ENCODE data around the gene PFAS. TPM values are rescaled to one million over a fixed set of nuclear protein-coding genes. Genes with fewer than 3 reads are reported as not detected.

The PFAS gene
- total and polyA plus RNA-seq, 7 donors = 1.4 to 22.2 (median 4.9) TPM

DNA sequence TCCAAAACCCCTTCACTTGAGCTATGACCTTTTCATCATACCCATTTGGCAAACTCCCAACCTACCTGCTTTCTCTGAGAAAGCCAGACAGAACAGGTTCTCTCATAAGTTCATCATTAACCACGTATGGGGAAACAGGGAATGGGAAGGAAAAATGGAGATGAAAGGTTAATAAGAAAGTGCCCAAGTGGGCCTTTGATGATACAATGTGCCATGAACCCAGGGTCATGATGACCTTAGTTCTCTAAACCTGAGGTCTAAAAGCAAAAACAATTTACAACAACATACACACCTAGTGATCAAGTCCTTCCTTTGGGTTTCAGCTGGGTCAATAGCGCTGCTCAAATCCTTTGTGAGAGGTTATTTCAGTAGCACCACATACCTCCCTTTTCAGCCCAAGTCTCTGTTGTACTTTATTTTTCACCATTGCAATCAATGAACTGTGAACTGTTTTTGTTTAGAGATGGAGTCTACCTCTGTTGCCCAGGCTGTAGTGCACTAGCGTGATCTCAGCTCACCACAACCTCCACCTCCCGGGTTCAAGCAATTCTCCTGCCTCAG is 24.9 kb downstream of the PFAS start:
- no peak for TF ChIP-seq EP300 (IDR thresholded peaks at IDR 0.05)
- no peak for TF ChIP-seq POLR2AphosphoS5 (IDR thresholded peaks at IDR 0.05)
- no peak for TF ChIP-seq POLR2A (IDR thresholded peaks at IDR 0.05)
- TF ChIP-seq, protein P1, sequence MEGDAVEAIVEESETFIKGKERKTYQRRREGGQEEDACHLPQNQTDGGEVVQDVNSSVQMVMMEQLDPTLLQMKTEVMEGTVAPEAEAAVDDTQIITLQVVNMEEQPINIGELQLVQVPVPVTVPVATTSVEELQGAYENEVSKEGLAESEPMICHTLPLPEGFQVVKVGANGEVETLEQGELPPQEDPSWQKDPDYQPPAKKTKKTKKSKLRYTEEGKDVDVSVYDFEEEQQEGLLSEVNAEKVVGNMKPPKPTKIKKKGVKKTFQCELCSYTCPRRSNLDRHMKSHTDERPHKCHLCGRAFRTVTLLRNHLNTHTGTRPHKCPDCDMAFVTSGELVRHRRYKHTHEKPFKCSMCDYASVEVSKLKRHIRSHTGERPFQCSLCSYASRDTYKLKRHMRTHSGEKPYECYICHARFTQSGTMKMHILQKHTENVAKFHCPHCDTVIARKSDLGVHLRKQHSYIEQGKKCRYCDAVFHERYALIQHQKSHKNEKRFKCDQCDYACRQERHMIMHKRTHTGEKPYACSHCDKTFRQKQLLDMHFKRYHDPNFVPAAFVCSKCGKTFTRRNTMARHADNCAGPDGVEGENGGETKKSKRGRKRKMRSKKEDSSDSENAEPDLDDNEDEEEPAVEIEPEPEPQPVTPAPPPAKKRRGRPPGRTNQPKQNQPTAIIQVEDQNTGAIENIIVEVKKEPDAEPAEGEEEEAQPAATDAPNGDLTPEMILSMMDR (IDR thresholded peaks at IDR 0.05) = no peak
- DNase-seq = no peak
- H3K9me3 ChIP-seq = no peaks in the 10 kb centered on the region
- no peaks in the 10 kb centered on the region for H3K4me1 ChIP-seq
- H3K4me3 ChIP-seq = no peak overlapping the region
- intact Hi-C loops (cut with DNase I) = no loop called here
- H3K27me3 ChIP-seq = no peaks in the 10 kb centered on the region
- peaks cover 0 to 12% (median 3%) of the 10 kb centered on the region in 4 donors for H3K36me3 ChIP-seq
- no peak overlapping the region for H3K27ac ChIP-seq
- WGBS, 2 donors = 70 to 92% methylated on average over 4 of the region's 4 CpGs

GRCh38 chr17:8274816-8275215 is 25.7 kb downstream of the PFAS start:
- H3K4me3 ChIP-seq = no peak overlapping the region
- no peak for TF ChIP-seq POLR2A (IDR thresholded peaks at IDR 0.05)
- no peak for TF ChIP-seq POLR2AphosphoS5 (IDR thresholded peaks at IDR 0.05)
- TF ChIP-seq EP300 (IDR thresholded peaks at IDR 0.05) = no peak
- TF ChIP-seq, protein P1 (IDR thresholded peaks at IDR 0.05) = no peak
- H3K9me3 ChIP-seq = no peaks in the 10 kb centered on the region
- intact Hi-C loops (cut with DNase I) = no loop called here
- H3K36me3 ChIP-seq = peaks cover 0 to 4% (median 0%) of the 10 kb centered on the region in 4 donors
- DNase-seq = no peak
- WGBS, 2 donors = 84 to 89% methylated on average over 5 of the region's 5 CpGs
- no peak overlapping the region for H3K27ac ChIP-seq
- H3K27me3 ChIP-seq = no peaks in the 10 kb centered on the region
- no peaks in the 10 kb centered on the region for H3K4me1 ChIP-seq

- intact Hi-C loops (cut with DNase I) = no loop called here
- DNase-seq = no peak
- Histone ChIP-seq H3K36me3 (no peaks in the 10 kb centered on the region), H3K27ac (no peak overlapping the region), H3K9me3 (no peaks in the 10 kb centered on the region), H3K4me3 (no peak overlapping the region), H3K27me3 (no peaks in the 10 kb centered on the region), H3K4me1 (no peaks in the 10 kb centered on the region)
- TF ChIP-seq EP300 (IDR thresholded peaks at IDR 0.05) (no peak), POLR2A (IDR thresholded peaks at IDR 0.05) (no peak)
- TF ChIP-seq, protein P1 (IDR thresholded peaks at IDR 0.05) = no peak
- 84 to 89% methylated on average over 9 of the region's 9 CpGs for WGBS, 2 donors
Measured at GRCh38 chr17:8275421-8276290, 26.6 kb downstream of the PFAS start.

DNA sequence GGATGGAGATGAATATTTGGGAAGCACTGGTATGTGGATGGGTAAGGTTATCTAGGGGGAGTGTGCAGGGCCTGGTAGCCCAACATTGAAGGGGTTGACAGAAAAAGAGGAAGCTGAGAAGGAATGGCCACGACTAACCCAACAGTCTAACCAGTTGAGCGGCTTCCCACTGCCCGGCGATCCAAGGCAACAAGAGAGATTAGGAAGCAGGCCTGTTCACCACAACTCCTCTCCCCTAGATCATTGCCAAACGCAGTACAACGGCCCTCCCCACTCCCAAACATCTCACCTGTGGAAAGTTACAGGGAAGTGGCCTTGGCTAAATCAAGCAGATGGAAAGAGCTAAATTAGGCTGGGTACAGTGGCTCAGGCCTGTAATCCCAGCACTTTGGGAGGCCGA is 28.2 kb downstream of the PFAS start:
- DNase-seq = no peak
- WGBS, 2 donors = 80 to 91% methylated on average over 7 of the region's 7 CpGs
- Histone ChIP-seq H3K4me1 (no peaks in the 10 kb centered on the region), H3K4me3 (no peak overlapping the region), H3K9me3 (no peaks in the 10 kb centered on the region), H3K36me3 (no peaks in the 10 kb centered on the region), H3K27me3 (no peaks in the 10 kb centered on the region), H3K27ac (no peak overlapping the region)
- intact Hi-C loops (cut with DNase I) = no loop called here
- TF ChIP-seq, protein P1 (IDR thresholded peaks at IDR 0.05) = no peak
- TF ChIP-seq EP300 (IDR thresholded peaks at IDR 0.05) (no peak), POLR2AphosphoS5 (IDR thresholded peaks at IDR 0.05) (no peak), POLR2A (IDR thresholded peaks at IDR 0.05) (no peak)
